Neural crest cell (in vitro differentiated cells): ENCODE measurements around the gene BNIP3. TPM values are rescaled to one million over a fixed set of nuclear protein-coding genes. Genes with fewer than 3 reads are reported as not detected.
"Not testable (repeated sequence)": the region's sequence is repeated elsewhere in the genome, so short reads cannot be mapped to it uniquely, and the experiment has no call there.

Experiments used
- DNase-seq: peaks from one replicate; pipeline ENCODE4 v3.0.0; 2021; ENCODE audit warnings: low read depth, mixed read lengths, low spot score
- H3K27ac Mint-ChIP-seq: one replicate; pipeline ENCODE4 v1.8.0; 2021; ENCODE audit warnings: mild to moderate bottlenecking, mixed read lengths; ENCODE audit not compliant: unreplicated experiment
- H3K27me3 Mint-ChIP-seq: 2 replicates; pipeline ENCODE4 v1.8.0; 2021; ENCODE audit warnings: low read depth, mild to moderate bottlenecking, mixed read lengths
- H3K36me3 Mint-ChIP-seq: 2 replicates; pipeline ENCODE4 v1.8.0; 2021; ENCODE audit warnings: low read depth, mild to moderate bottlenecking, mixed read lengths
- H3K4me1 Mint-ChIP-seq: 2 replicates; pipeline ENCODE4 v1.8.0; 2021; ENCODE audit warnings: mixed read lengths
- H3K4me3 Mint-ChIP-seq: one replicate; pipeline ENCODE4 v1.8.0; 2021; ENCODE audit warnings: mild to moderate bottlenecking, mixed read lengths
- H3K9me3 Mint-ChIP-seq: 2 replicates; pipeline ENCODE4 v1.8.0; 2021; ENCODE audit warnings: mixed read lengths
- total RNA-seq: library from RNA; stranded (reverse); gene quantifications from 2 replicates; pipeline ENCODE4 v1.2.1, GENCODE V29; 2021
- TF ChIP-seq, protein P1 (sequence below): fragments of 200-600 bp; sonication (generic); conservative IDR thresholded peaks from 2 replicates; pipeline ENCODE4 v1.5.0; 2021; ENCODE audit warnings: antibody characterized with exemption, mild to moderate bottlenecking

BNIP3 gene
- total RNA-seq, 1 donor from 2014 or later, result 26.1 TPM

DNA sequence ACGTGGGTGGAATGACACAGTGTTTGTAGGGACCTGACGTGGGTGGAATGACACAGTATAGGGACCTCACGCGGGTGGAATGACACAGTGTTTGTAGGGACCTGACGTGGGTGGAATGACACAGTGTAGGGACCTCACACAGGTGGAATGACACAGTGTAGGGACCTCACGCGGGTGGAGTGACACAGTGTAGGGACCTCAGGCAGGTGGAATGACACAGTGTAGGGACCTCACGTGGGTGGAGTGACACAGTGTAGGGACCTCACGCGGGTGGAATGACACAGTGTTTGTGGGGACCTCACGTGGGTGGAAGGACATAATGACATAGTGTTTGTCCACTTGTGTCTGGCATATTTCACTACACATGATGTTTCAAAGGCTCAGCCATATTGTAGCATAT, 61.6 kb downstream of the BNIP3 start:
- Mint-ChIP-seq H3K36me3 (peaks cover 8% of the 10 kb centered on the region), H3K4me1 (peaks cover 25% of the 10 kb centered on the region), H3K27ac (no peak overlapping the region), H3K9me3 (no peaks in the 10 kb centered on the region), H3K4me3 (no peak overlapping the region), H3K27me3 (no peaks in the 10 kb centered on the region)
- DNase-seq, result no peak
- TF ChIP-seq, protein P1, sequence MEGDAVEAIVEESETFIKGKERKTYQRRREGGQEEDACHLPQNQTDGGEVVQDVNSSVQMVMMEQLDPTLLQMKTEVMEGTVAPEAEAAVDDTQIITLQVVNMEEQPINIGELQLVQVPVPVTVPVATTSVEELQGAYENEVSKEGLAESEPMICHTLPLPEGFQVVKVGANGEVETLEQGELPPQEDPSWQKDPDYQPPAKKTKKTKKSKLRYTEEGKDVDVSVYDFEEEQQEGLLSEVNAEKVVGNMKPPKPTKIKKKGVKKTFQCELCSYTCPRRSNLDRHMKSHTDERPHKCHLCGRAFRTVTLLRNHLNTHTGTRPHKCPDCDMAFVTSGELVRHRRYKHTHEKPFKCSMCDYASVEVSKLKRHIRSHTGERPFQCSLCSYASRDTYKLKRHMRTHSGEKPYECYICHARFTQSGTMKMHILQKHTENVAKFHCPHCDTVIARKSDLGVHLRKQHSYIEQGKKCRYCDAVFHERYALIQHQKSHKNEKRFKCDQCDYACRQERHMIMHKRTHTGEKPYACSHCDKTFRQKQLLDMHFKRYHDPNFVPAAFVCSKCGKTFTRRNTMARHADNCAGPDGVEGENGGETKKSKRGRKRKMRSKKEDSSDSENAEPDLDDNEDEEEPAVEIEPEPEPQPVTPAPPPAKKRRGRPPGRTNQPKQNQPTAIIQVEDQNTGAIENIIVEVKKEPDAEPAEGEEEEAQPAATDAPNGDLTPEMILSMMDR, result no peak

DNA sequence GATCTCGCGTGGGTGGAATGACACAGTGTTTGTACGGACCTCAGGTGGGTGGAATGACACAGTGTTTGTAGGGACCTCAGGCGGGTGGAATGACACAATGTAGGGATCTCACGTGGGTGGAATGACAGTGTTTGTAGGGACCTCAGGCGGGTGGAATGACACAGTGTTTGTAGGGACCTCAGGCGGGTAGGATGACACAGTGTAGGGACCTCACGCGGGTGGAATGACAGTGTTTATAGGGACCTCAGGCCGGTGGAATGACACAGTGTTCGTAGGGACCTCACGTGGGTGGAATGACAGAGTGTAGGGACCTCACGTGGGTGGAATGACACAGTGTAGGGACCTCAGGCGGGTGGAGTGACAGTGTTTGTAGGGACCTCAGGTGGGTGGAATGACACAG, 62.3 kb downstream of the BNIP3 start:
- not testable (repeated sequence) for H3K27ac Mint-ChIP-seq, DNase-seq, H3K4me3 Mint-ChIP-seq, H3K36me3 Mint-ChIP-seq, H3K27me3 Mint-ChIP-seq, H3K9me3 Mint-ChIP-seq
- peaks cover 28% of the 10 kb centered on the region for H3K4me1 Mint-ChIP-seq

Other genes with a start within 250 kb of the BNIP3 start
- gene PPP2R2D, start 80.9 kb downstream of the BNIP3 start, total RNA-seq, result 39.3 and 45.0 TPM in 2 replicates
- 0.25 and 0.40 TPM in 2 replicates for gene JAKMIP3, start 84.0 kb upstream of the BNIP3 start, total RNA-seq
- gene DPYSL4, start 205.0 kb upstream of the BNIP3 start, total RNA-seq, result 145 and 155 TPM in 2 replicates